Stimulated activated naive CD4-positive, alpha-beta T cell (primary cell): ENCODE data around the gene CASP9.
"Not testable (repeated sequence)": the region's sequence is repeated elsewhere in the genome, so short reads cannot be mapped to it uniquely, and the experiment has no call there.

Source experiments
- DNase-seq, 6 experiments: peaks; one replicate each; lab custom pipeline; 2025; lab: John Stamatoyannopoulos, UW

Gene CASP9

GRCh38 chr1:15500184-15501178, 23.5 kb downstream of the CASP9 start:
- no peak for DNase-seq

- DNase-seq: no peak
These were observed 30.1 kb downstream of the CASP9 start for GRCh38 chr1:15493869-15494390.

GRCh38 chr1:15492596-15492995, 31.4 kb downstream of the CASP9 start:
- DNase-seq: no peak

- DNase-seq: not testable (repeated sequence)
These were observed 33.0 kb downstream of the CASP9 start for GRCh38 chr1:15491010-15491409.

GRCh38 chr1:15489052-15489736, 34.8 kb downstream of the CASP9 start:
- no peak for DNase-seq

- no peak for DNase-seq
These were observed 35.6 kb downstream of the CASP9 start for GRCh38 chr1:15488371-15488770.

GRCh38 chr1:15486844-15487610, 37.0 kb downstream of the CASP9 start:
- DNase-seq: not testable (repeated sequence)

- DNase-seq: no peak
These were observed 38.4 kb downstream of the CASP9 start for GRCh38 chr1:15485636-15486035.

GRCh38 chr1:15484443-15484842, 39.6 kb downstream of the CASP9 start:
- not testable (repeated sequence) for DNase-seq

GRCh38 chr1:15483971-15484370, 40.0 kb downstream of the CASP9 start:
- DNase-seq: no peak

- not testable (repeated sequence) for DNase-seq
These were observed 41.0 kb downstream of the CASP9 start for GRCh38 chr1:15482983-15483543.

- not testable (repeated sequence) for DNase-seq
These were observed 41.6 kb downstream of the CASP9 start for GRCh38 chr1:15482455-15482854.

GRCh38 chr1:15479654-15480347, 44.2 kb downstream of the CASP9 start:
- no peak for DNase-seq

GRCh38 chr1:15477646-15478212, 46.3 kb downstream of the CASP9 start:
- no peak for DNase-seq

- DNase-seq: no peak
These were observed 47.1 kb downstream of the CASP9 start for GRCh38 chr1:15476927-15477326.

GRCh38 chr1:15475752-15476314, 48.2 kb downstream of the CASP9 start, which contains the start of gene CELA2B:
TSS of gene CELA2B (plus strand) at chr1:15476104. CDS start at chr1:15476126, 22 bp downstream.
- DNase-seq: no peak

- DNase-seq: no peak
These were observed 51.4 kb downstream of the CASP9 start for GRCh38 chr1:15472587-15472986.

GRCh38 chr1:15471723-15472122, 52.3 kb downstream of the CASP9 start:
- not testable (repeated sequence) for DNase-seq

- DNase-seq: not testable (repeated sequence)
These were observed 52.9 kb downstream of the CASP9 start for GRCh38 chr1:15471067-15471466.

GRCh38 chr1:15469821-15470448, 54.1 kb downstream of the CASP9 start:
- DNase-seq: not testable (repeated sequence)
